Measurements from ENCODE around the gene LRFN5.
"Not testable (repeated sequence)": the region's sequence is repeated elsewhere in the genome, so short reads cannot be mapped to it uniquely, and the experiment has no call there.

LRFN5 gene

DNA sequence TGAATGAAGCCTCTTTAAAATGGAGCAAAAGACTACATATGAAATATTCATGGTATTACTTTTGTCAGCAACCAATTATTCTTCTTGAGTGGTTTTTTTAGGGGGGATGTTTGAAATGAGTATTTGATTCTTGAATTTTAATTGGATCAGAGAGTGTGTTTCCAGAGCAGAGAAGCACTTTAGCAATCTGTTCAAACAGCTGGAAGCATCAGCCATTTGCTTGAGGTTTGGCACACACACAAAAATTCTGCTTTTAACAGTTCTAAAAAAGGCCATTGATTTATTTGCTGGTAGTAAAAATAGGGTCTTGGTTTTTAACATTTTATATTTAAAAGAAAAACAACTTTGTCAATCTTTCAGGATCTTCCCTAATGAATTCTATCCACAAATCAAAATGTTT lies 292.7 kb downstream of the LRFN5 start:
- DNase-seq (ENCODE audit: low read depth), result no peak

DNA sequence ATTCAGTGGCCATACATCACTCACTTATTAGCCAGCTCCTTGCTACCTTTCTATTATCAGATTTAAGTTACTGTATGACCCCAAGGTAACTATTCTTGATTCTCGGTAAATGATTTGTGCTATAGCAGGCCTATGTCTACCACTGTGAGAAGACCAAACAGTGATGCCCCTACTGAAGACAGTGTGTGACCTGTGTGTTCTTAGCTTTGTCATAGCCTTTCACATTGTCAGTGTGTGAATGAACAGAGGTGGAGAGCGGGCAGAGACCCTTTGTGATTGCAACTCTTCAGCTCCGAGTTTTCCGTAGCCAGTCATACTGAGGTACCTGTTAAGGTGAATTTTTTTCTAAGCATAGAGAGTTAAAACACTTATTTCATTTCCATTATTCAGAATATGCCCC lies 294.0 kb downstream of the LRFN5 start:
- no peak for DNase-seq (ENCODE audit: low read depth)

DNA sequence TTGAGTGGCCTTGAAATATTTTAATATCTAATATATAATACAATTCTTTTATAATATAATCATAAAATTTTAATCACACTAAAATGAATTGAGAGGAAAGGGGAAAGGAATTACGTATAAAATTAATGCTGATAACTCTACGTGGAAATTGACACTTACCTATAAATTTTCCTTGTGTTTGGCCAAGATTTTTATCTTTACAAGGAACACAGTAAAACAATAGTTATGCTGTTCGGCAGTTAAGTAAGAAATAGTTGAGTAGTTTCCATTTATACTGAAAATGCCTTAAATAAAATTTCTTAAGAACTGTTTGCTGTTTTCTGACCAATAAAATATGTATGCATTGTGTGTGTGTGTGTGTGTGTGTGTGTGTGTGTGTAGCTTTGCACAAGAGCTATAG lies 294.4 kb downstream of the LRFN5 start:
- no peak for DNase-seq (ENCODE audit: low read depth)

GRCh38 chr14:41905394-41905964 lies 298.8 kb downstream of the LRFN5 start:
- no peak for DNase-seq (ENCODE audit: low read depth)

- not testable (repeated sequence) for DNase-seq (ENCODE audit: low read depth)
Observed at GRCh38 chr14:41911155-41911554, 304.5 kb downstream of the LRFN5 start.

- no peak for DNase-seq (ENCODE audit: low read depth)
Observed at GRCh38 chr14:41913398-41913797, 306.7 kb downstream of the LRFN5 start.

DNA sequence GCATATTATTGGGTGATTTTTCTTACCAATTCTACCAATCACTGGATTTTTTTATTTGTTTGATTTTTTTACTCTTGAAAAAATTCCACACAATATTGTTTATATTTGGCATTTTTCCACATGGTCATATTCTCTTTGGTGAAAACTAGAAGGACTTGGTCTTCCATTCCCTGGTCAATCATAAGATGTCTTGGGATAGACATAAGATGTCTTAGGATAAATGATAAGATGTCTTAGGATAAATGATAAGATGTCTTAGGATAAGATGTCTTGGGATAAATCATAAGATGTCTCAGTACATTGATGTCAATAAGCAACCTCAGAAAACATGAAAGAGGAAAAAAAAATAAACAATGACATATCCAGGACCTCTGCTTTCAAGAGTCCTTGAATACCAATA lies 309.1 kb downstream of the LRFN5 start:
- no peak for DNase-seq (ENCODE audit: low read depth)

GRCh38 chr14:41916313-41916712 lies 309.6 kb downstream of the LRFN5 start:
- no peak for DNase-seq (ENCODE audit: low read depth)

- no peak for DNase-seq (ENCODE audit: low read depth)
Observed at GRCh38 chr14:41925409-41925808, 318.7 kb downstream of the LRFN5 start.

- no peak for DNase-seq (ENCODE audit: low read depth)
Observed at GRCh38 chr14:41950428-41951151, 343.9 kb downstream of the LRFN5 start.

Data from stimulated activated CD8-positive, alpha-beta memory T cell treated with anti-CD3 and anti-CD28 coated beads, Interleukin-15, amount 100 ng/mL, for 1 hour (primary cell).